ENCODE measurements around the gene GLRA2.

GLRA2 gene

GRCh38 chrX:14712096-14712495 lies 182.8 kb downstream of the GLRA2 start:
- DNase-seq: no peak

- DNase-seq: no peak
Observed at GRCh38 chrX:14717949-14718348, 188.6 kb downstream of the GLRA2 start.

- DNase-seq: no peak
Observed at GRCh38 chrX:14718403-14718802, 189.1 kb downstream of the GLRA2 start.

- no peak for DNase-seq
Observed at GRCh38 chrX:14729058-14729457, 199.7 kb downstream of the GLRA2 start.

GRCh38 chrX:14738643-14739042 lies 209.3 kb downstream of the GLRA2 start:
- no peak for DNase-seq

GRCh38 chrX:14753441-14753840 lies 224.1 kb downstream of the GLRA2 start:
- DNase-seq: no peak

GRCh38 chrX:14758029-14758491 lies 228.7 kb downstream of the GLRA2 start:
- no peak for DNase-seq

GRCh38 chrX:14775416-14775815 lies 246.1 kb downstream of the GLRA2 start:
- no peak for DNase-seq

- DNase-seq: no peak
Observed at GRCh38 chrX:14776901-14777300, 247.6 kb downstream of the GLRA2 start.

- DNase-seq: no peak
Observed at GRCh38 chrX:14777525-14777924, 248.2 kb downstream of the GLRA2 start.

GRCh38 chrX:14779580-14779979 lies 250.2 kb downstream of the GLRA2 start:
- no peak for DNase-seq

Data from hematopoietic multipotent progenitor cell treated with erythropoietin and hydrocortisone succinate and interleukin-3 and kit ligand, for 8 days (in vitro differentiated cells).